HUDEP-2 (cell line): ENCODE measurements around the gene RPA3.

Experiments
- DNase-seq, 76 experiments: peaks; one replicate each; lab custom pipeline; 2025; ENCODE audit not compliant: unreplicated experiment in 76 of 76; lab: John Stamatoyannopoulos, UW

The RPA3 gene

GRCh38 chr7:7736671-7737070, 18.3 kb upstream of the RPA3 start:
- no peak for DNase-seq

DNA sequence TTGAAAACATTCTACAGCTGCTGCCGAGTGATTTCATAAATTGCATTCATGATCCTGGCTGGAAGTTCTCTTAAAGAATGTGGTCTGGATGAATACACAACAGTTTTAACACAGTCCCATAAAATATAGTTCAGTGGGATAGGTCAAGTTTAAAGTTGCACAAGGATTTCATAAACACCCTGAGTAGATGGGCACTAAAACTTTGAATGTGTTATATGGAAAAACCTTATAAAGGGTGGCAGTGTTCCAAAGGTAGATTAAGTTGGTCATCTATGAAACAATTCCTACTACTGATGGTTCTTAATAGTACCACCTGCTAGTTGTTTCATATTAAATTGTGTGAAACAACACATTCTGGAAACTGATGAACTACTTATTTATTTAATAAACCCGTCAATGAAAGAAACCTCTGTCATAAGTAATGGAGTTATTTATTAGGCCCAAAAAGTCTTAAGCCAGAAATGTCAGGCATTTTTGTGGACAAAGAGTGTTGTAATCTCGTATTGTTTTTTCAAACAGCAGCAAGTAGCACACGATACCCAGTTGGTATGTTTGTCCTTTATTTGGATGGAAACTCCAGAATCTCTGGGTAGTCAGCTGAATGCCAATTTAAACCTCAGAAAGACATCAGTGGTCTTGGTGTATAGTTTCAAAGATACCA, 14.3 kb upstream of the RPA3 start:
- DNase-seq, result no peak

DNA sequence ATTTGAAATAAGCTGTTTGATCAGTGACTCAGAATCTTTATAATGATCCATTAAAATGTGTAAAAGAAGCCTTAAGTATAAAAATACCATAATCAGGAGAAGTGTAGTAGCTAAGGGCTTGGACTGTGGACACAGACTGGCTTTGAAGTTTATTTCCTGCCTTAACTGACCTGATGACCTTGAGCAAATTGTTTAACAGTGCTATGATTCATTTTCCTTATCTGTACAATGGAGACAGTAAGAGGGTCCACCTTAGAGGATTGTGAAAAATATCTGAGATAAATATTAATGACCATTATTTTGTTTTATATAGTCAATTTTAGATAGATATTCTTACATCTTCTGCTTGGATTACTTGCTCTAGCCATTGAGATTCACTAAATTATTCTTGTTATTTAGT, 13.3 kb upstream of the RPA3 start:
- DNase-seq, result no peak

- DNase-seq, result no peak
These were observed 2.6 kb upstream of the RPA3 start for GRCh38 chr7:7720750-7721621.

DNA sequence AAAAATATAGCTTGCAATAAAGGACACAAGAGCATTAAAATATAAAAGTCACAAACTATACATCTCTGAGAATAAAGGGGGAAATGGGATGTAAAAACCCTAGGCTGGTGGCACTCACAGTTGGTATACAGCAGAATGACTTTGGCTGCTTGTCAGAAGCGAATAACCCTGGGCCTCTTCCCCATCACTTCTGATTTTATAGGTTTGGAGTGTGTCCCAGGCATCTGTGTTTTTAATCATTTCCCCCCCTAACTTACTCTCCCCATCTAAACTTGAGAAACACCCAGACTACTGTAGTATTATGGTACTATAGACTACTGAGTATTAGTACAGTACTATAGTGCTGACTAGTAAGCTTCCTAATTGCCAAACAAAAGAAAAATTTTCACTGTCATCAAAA, 1.8 kb upstream of the RPA3 start:
- no peak for DNase-seq

- DNase-seq, result peak in 8 of 76 experiments; percentile 6 to 20 (median 11)
These were observed 829 bp upstream of the RPA3 start for GRCh38 chr7:7719236-7719635.

- DNase-seq, result no peak
These were observed 4.7 kb downstream of the RPA3 start for GRCh38 chr7:7713730-7714129.

GRCh38 chr7:7710469-7710868, 7.9 kb downstream of the RPA3 start:
- no peak for DNase-seq

DNA sequence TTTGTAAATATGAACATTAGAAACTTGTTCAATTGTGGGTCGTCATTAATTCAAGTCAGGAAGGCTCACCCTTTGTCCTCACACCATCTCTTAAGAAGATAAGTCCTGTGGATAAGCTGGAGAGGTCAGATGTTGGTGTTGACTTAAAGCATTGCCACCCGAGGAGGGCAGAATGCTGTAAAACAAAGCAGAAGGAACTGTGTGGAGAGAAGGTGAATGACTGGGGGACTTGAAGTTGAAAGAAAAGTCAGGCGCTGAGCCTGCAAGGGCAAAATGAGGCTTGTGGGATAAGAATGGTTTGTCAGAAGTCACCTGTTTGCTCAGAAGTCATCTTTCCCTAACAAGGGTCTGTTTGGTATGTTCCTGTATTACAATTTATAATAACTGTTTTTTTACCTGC, 9.1 kb downstream of the RPA3 start:
- DNase-seq, result no peak

GRCh38 chr7:7707806-7708205, 10.6 kb downstream of the RPA3 start:
- no peak for DNase-seq

GRCh38 chr7:7707246-7707645, 11.2 kb downstream of the RPA3 start:
- DNase-seq, result no peak

DNA sequence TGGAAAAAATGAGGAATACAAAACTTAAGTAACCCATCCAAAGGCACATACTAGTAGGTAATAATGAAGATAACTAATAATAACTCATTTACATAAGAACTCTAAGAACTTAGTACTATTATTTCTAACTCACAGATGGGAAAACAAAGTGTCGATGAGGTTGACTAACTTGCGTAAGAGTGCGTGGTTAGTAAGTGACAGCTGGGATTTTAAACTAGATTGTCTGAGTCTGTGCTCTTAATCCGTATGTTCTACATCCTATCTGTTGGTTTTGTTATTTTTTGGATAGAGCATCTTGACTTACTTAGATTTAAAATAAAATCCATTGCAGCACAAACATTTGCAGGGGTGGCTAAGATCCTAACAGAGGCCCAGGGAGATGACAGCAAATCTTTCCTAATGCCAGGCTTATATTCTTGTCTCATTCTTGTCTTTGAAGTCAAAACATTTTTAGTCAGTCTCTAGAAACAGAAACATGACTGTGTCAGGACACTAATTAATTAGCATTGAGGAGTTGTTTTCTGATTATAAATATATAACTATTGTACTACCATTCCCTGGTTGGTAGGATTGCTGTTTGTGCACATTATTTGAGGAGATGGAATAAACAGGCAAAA, 11.7 kb downstream of the RPA3 start:
- no peak for DNase-seq

DNA sequence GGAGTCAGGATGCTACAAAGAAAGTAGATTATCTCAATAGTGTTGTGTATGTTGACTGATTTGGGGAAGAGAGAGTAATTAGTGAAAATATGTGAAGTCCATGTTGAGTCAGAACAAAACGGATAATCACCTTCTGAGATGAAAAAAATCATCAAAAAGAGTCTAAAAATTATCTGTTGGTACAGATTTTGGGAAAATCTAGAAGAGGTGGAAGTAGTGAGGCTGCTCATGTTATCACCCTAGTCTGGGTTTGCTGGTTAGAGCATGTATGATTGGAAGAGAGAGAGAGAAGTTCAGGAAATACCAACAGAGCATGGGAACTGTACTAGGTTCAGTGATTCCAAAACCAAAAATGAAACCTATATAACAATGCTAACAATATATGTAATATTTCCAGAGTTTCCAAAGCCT, 12.3 kb downstream of the RPA3 start:
- no peak for DNase-seq

GRCh38 chr7:7705318-7705717, 13.1 kb downstream of the RPA3 start:
- no peak for DNase-seq

GRCh38 chr7:7704867-7705266, 13.5 kb downstream of the RPA3 start:
- DNase-seq, result no peak

DNA sequence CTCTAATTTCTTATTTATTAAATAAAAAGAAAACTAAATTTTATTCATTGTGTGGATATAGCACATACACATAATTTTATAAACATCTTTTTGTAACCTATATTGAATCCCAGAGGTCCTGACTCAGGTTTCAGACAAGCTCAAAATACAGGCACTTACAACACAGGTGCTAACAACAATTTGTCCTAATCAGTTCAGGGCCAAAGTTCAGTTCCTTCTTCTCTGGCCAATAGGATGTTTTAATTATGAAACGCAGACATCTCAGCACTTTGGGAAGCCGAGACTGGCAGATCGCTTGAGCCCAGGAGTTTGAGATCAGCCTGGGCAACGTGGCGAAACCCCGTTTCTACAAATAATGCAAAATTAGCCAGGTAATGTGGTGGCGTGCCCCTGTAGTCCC, 15.0 kb downstream of the RPA3 start:
- no peak for DNase-seq

- no peak for DNase-seq
These were observed 15.6 kb downstream of the RPA3 start for GRCh38 chr7:7702826-7703225.

GRCh38 chr7:7701527-7701926, 16.9 kb downstream of the RPA3 start:
- DNase-seq, result no peak

GRCh38 chr7:7699970-7700369, 18.4 kb downstream of the RPA3 start:
- DNase-seq, result no peak

GRCh38 chr7:7699380-7699779, 19.0 kb downstream of the RPA3 start:
- DNase-seq, result no peak

DNA sequence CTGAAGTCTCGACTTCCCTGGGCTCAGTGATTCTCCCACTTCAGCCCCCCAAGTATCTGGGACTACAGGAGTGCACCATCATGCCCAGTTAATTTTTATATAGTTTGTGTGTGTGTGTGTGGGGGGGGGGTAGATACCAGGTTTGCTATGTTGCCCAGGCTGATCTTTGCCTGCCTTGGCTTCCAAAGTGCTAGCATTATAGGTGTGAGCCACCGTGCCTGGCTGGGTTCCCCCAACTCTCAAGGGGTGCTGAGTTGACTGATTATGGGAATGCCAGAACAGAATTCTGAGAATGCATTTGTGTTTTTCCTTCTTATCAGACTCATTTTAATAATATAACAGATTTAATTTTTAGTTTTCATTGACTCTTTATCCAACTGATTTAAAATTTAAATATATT, 19.5 kb downstream of the RPA3 start:
- DNase-seq, result no peak
